HepG2 (cell line): ENCODE results near the gene EZH1. TPM values are rescaled to one million over a fixed set of nuclear protein-coding genes. Genes with fewer than 3 reads are reported as not detected.

Source experiments
- ETV6 ChIP-seq: sonication (generic); formaldehyde crosslinking; conservative IDR thresholded peaks from 2 replicates; pipeline ENCODE4 v1.4.0; 2020; ENCODE audit warnings: missing genetic modification reagents
- HDAC2 ChIP-seq: sonication (generic); formaldehyde crosslinking; IDR thresholded peaks from 2 replicates; pipeline ENCODE4 v1.4.0; 2020; ENCODE audit warnings: missing genetic modification reagents
- MXI1 ChIP-seq: IDR thresholded peaks from 3 replicates; pipeline ENCODE4 v1.6.1; 2012; ENCODE audit warnings: low read depth, low read length, inconsistent platforms, borderline replicate concordance
- PLRG1 ChIP-seq: fragments of 450-650 bp; conservative IDR thresholded peaks from 2 replicates; pipeline ENCODE4 v1.6.1; 2016
- RORA ChIP-seq: sonication (generic); formaldehyde crosslinking; IDR thresholded peaks from 2 replicates; pipeline ENCODE4 v1.5.0; 2020; ENCODE audit warnings: mild to moderate bottlenecking, missing genetic modification reagents, moderate library complexity
- ZNF441 ChIP-seq: sonication (generic); formaldehyde crosslinking; IDR thresholded peaks from 2 replicates; pipeline ENCODE4 v1.7.0; 2021; ENCODE audit warnings: missing genetic modification reagents, borderline replicate concordance
- ZNF768 ChIP-seq: sonication (generic); formaldehyde crosslinking; IDR thresholded peaks from 2 replicates; pipeline ENCODE4 v1.4.0; 2020; ENCODE audit warnings: missing genetic modification reagents
- polyA plus RNA-seq, 8 experiments: library from polyadenylated mRNA; depleted of rRNA in 3 of 8; stranded (reverse) in 7 of 8; unstranded in 1 of 8; fragments of >200 nt; fragmentation: Illumina TruSeq in 4 of 8; extraction: Trizol in 4 of 8; gene quantifications; 2 replicates each; pipeline versions ENCODE4 v1.2.1 to v1.2.3, GENCODE V29; 2011 to 2016; ENCODE audit warnings: low read depth in 4 of 8, missing spikeins in 1 of 8, mixed read lengths in 1 of 8; ENCODE audit not compliant: insufficient read depth in 1 of 8
- total RNA-seq, 5 experiments: library from RNA; depleted of rRNA; stranded (reverse); fragments of >200 nt; fragmentation: Illumina TruSeq; extraction: Trizol; gene quantifications; 2 replicates each; pipeline ENCODE4 v1.2.3, GENCODE V29; 2016; ENCODE audit warnings: low read depth in 1 of 5
- TF ChIP-seq, protein P1 (sequence below): sonication (generic); formaldehyde crosslinking; IDR thresholded peaks from 2 replicates; pipeline ENCODE4 v1.4.0; 2020; ENCODE audit warnings: missing genetic modification reagents
- TF ChIP-seq, protein P2 (sequence below): sonication (generic); formaldehyde crosslinking; IDR thresholded peaks from 2 replicates; pipeline ENCODE4 v1.5.0; 2020; ENCODE audit warnings: mild to moderate bottlenecking, missing genetic modification reagents
- TF ChIP-seq, protein P3 (sequence below): sonication (generic); formaldehyde crosslinking; IDR thresholded peaks from one replicate; pipeline ENCODE4 v1.5.1; 2020; ENCODE audit warnings: mild to moderate bottlenecking, missing genetic modification reagents; ENCODE audit errors: not compliant biosample characterization
- TF ChIP-seq, protein P4 (sequence below): conservative IDR thresholded peaks from 2 replicates; pipeline ENCODE4 v1.6.1; 2018; ENCODE audit warnings: missing genetic modification reagents

EZH1 gene
- total and polyA plus RNA-seq, 2 of the 13 experiments (the other 11 are each of a cell fraction or from before 2014, with no cell fraction given), result 11.6 to 24.0 TPM

DNA sequence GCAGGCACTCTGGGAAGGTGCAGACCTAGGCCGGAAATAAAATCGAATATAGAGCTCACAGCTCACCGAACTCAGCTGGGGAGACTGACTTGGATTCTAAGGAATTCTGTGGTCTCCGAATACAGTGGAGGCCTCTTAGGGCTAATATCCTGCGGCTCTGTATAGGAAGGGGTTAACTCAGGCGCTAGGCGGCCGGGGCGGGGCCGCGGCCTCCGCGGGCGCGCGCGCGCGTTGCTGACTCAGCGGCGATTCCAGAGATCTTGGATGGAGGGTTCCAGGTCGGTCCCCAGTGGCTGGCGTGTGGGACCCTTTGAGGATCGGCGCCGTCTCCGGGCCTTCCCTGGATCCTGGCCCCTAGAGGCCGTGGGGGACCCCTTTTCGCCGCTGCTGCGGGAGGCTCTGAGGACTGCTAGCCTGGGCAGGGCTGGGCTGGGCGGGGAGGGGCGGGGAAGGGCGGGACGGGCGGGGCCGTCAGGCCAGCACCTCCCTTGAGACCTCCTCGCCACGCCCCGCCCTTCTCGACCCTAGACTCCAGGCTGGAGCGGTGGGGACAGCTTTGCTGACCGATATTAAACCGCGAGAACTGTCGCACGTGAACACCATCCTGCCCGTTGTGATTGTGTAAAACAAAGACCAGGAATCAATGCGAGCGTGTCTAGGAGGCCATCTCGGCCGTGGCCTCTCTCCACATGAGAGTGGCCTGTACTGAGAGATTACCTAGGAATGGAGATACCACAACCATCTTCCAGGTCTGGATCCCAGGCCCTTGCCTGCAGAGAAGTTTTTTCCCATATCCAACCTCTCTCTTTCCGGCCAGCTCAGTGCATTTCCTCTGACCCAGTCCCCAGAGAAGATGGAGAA lies 66.7 kb downstream of the EZH1 start (continued):
- TF ChIP-seq, protein P1, sequence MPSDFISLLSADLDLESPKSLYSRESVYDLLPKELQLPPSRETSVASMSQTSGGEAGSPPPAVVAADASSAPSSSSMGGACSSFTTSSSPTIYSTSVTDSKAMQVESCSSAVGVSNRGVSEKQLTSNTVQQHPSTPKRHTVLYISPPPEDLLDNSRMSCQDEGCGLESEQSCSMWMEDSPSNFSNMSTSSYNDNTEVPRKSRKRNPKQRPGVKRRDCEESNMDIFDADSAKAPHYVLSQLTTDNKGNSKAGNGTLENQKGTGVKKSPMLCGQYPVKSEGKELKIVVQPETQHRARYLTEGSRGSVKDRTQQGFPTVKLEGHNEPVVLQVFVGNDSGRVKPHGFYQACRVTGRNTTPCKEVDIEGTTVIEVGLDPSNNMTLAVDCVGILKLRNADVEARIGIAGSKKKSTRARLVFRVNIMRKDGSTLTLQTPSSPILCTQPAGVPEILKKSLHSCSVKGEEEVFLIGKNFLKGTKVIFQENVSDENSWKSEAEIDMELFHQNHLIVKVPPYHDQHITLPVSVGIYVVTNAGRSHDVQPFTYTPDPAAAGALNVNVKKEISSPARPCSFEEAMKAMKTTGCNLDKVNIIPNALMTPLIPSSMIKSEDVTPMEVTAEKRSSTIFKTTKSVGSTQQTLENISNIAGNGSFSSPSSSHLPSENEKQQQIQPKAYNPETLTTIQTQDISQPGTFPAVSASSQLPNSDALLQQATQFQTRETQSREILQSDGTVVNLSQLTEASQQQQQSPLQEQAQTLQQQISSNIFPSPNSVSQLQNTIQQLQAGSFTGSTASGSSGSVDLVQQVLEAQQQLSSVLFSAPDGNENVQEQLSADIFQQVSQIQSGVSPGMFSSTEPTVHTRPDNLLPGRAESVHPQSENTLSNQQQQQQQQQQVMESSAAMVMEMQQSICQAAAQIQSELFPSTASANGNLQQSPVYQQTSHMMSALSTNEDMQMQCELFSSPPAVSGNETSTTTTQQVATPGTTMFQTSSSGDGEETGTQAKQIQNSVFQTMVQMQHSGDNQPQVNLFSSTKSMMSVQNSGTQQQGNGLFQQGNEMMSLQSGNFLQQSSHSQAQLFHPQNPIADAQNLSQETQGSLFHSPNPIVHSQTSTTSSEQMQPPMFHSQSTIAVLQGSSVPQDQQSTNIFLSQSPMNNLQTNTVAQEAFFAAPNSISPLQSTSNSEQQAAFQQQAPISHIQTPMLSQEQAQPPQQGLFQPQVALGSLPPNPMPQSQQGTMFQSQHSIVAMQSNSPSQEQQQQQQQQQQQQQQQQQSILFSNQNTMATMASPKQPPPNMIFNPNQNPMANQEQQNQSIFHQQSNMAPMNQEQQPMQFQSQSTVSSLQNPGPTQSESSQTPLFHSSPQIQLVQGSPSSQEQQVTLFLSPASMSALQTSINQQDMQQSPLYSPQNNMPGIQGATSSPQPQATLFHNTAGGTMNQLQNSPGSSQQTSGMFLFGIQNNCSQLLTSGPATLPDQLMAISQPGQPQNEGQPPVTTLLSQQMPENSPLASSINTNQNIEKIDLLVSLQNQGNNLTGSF (CRISPR knock-in tag), result peak; percentile 39; the same call in 1 of the 2 replicates
- TF ChIP-seq MXI1, result peak; percentile 59; the same call in 1 of the 3 replicates
- no peak for TF ChIP-seq PLRG1
- TF ChIP-seq, protein P2, sequence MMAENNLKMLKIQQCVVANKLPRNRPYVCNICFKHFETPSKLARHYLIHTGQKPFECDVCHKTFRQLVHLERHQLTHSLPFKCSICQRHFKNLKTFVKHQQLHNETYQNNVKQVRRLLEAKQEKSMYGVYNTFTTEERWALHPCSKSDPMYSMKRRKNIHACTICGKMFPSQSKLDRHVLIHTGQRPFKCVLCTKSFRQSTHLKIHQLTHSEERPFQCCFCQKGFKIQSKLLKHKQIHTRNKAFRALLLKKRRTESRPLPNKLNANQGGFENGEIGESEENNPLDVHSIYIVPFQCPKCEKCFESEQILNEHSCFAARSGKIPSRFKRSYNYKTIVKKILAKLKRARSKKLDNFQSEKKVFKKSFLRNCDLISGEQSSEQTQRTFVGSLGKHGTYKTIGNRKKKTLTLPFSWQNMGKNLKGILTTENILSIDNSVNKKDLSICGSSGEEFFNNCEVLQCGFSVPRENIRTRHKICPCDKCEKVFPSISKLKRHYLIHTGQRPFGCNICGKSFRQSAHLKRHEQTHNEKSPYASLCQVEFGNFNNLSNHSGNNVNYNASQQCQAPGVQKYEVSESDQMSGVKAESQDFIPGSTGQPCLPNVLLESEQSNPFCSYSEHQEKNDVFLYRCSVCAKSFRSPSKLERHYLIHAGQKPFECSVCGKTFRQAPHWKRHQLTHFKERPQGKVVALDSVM (CRISPR knock-in tag), result peak; percentile 42; the same call in 1 of the 2 replicates
- TF ChIP-seq, protein P3, sequence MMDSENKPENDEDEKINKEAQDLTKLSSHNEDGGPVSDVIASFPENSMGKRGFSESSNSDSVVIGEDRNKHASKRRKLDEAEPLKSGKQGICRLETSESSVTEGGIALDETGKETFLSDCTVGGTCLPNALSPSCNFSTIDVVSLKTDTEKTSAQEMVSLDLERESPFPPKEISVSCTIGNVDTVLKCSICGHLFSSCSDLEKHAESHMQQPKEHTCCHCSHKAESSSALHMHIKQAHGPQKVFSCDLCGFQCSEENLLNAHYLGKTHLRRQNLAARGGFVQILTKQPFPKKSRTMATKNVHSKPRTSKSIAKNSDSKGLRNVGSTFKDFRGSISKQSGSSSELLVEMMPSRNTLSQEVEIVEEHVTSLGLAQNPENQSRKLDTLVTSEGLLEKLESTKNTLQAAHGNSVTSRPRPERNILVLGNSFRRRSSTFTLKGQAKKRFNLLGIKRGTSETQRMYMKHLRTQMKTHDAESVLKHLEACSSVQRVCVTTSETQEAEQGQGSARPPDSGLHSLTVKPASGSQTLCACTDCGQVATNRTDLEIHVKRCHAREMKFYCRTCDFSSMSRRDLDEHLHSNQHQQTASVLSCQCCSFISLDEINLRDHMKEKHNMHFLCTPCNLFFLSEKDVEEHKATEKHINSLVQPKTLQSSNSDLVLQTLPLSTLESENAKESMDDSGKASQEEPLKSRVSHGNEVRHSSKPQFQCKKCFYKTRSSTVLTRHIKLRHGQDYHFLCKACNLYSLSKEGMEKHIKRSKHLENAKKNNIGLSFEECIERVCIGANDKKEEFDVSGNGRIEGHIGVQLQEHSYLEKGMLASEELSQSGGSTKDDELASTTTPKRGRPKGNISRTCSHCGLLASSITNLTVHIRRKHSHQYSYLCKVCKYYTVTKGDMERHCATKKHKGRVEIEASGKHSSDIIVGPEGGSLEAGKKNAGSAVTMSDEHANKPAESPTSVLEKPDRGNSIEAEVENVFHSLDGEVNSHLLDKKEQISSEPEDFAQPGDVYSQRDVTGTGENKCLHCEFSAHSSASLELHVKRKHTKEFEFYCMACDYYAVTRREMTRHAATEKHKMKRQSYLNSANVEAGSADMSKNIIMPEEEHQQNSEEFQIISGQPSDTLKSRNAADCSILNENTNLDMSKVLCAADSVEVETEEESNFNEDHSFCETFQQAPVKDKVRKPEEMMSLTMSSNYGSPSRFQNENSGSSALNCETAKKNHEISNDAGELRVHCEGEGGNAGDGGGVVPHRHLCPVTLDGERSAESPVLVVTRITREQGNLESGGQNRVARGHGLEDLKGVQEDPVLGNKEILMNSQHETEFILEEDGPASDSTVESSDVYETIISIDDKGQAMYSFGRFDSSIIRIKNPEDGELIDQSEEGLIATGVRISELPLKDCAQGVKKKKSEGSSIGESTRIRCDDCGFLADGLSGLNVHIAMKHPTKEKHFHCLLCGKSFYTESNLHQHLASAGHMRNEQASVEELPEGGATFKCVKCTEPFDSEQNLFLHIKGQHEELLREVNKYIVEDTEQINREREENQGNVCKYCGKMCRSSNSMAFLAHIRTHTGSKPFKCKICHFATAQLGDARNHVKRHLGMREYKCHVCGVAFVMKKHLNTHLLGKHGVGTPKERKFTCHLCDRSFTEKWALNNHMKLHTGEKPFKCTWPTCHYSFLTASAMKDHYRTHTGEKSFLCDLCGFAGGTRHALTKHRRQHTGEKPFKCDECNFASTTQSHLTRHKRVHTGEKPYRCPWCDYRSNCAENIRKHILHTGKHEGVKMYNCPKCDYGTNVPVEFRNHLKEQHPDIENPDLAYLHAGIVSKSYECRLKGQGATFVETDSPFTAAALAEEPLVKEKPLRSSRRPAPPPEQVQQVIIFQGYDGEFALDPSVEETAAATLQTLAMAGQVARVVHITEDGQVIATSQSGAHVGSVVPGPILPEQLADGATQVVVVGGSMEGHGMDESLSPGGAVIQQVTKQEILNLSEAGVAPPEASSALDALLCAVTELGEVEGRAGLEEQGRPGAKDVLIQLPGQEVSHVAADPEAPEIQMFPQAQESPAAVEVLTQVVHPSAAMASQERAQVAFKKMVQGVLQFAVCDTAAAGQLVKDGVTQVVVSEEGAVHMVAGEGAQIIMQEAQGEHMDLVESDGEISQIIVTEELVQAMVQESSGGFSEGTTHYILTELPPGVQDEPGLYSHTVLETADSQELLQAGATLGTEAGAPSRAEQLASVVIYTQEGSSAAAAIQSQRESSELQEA (CRISPR knock-in tag), result no peak
- TF ChIP-seq, protein P4, sequence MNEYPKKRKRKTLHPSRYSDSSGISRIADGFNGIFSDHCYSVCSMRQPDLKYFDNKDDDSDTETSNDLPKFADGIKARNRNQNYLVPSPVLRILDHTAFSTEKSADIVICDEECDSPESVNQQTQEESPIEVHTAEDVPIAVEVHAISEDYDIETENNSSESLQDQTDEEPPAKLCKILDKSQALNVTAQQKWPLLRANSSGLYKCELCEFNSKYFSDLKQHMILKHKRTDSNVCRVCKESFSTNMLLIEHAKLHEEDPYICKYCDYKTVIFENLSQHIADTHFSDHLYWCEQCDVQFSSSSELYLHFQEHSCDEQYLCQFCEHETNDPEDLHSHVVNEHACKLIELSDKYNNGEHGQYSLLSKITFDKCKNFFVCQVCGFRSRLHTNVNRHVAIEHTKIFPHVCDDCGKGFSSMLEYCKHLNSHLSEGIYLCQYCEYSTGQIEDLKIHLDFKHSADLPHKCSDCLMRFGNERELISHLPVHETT (CRISPR knock-in tag), result no peak; the same call in 1 of the 2 replicates
- no peak for TF ChIP-seq RORA (CRISPR knock-in tag)
- TF ChIP-seq ETV6, result peak; percentile 69
- peak; percentile 8; the same call in 1 of the 2 replicates for TF ChIP-seq ZNF441 (CRISPR knock-in tag)
- TF ChIP-seq HDAC2 (CRISPR knock-in tag), result no peak; the same call in none of the 2 replicates
- TF ChIP-seq ZNF768 (CRISPR knock-in tag), result peak; percentile 55; the same call in 1 of the 2 replicates
